HG03442 (cell line): ENCODE results near the gene ZNF19.

Source experiments
- ATAC-seq: cut with Tn5 transposase; IDR thresholded peaks from one replicate; pipeline ENCODE4 v1.9.1; 2021; ENCODE audit warnings: mild to moderate bottlenecking, moderate library complexity; ENCODE audit not compliant: unreplicated experiment

Gene ZNF19

GRCh38 chr16:71491054-71491453 is 1.9 kb upstream of the ZNF19 start:
- ATAC-seq, result no peak

- ATAC-seq, result no peak
Observed at GRCh38 chr16:71490361-71490760, 1.2 kb upstream of the ZNF19 start.

- ATAC-seq, result peak; percentile 86
Observed at GRCh38 chr16:71484006-71484893, 4.9 kb downstream of the ZNF19 start.

- no peak for ATAC-seq
Observed at GRCh38 chr16:71482569-71482968, 6.6 kb downstream of the ZNF19 start.

- no peak for ATAC-seq
Observed at GRCh38 chr16:71480956-71481355, 8.2 kb downstream of the ZNF19 start.

GRCh38 chr16:71479420-71479819 is 9.7 kb downstream of the ZNF19 start:
- no peak for ATAC-seq

GRCh38 chr16:71476457-71477124 is 12.5 kb downstream of the ZNF19 start:
- ATAC-seq, result no peak

GRCh38 chr16:71474864-71475263 is 14.3 kb downstream of the ZNF19 start:
- no peak for ATAC-seq

- ATAC-seq, result no peak
Observed at GRCh38 chr16:71473891-71474290, 15.2 kb downstream of the ZNF19 start.

GRCh38 chr16:71472931-71473330 is 16.2 kb downstream of the ZNF19 start:
- no peak for ATAC-seq

GRCh38 chr16:71472051-71472450 is 17.1 kb downstream of the ZNF19 start:
- ATAC-seq, result no peak

- ATAC-seq, result no peak
Observed at GRCh38 chr16:71467810-71468209, 21.3 kb downstream of the ZNF19 start.

GRCh38 chr16:71464231-71464630 is 24.9 kb downstream of the ZNF19 start:
- no peak for ATAC-seq

- ATAC-seq, result peak; percentile 95
Observed at GRCh38 chr16:71461686-71462648, 27.2 kb downstream of the ZNF19 start, which contains the start of gene ZNF23. ZNF23 (minus strand) TSS chr16:71462247; CDS start chr16:71456796, 5,451 bp downstream.

- no peak for ATAC-seq
Observed at GRCh38 chr16:71460941-71461340, 28.2 kb downstream of the ZNF19 start.

GRCh38 chr16:71460236-71460635 is 28.9 kb downstream of the ZNF19 start:
- no peak for ATAC-seq

- no peak for ATAC-seq
Observed at GRCh38 chr16:71459510-71459909, 29.6 kb downstream of the ZNF19 start.

- ATAC-seq, result no peak
Observed at GRCh38 chr16:71456801-71457200, 32.3 kb downstream of the ZNF19 start.

GRCh38 chr16:71453036-71453435 is 36.1 kb downstream of the ZNF19 start:
- no peak for ATAC-seq

GRCh38 chr16:71449020-71449419 is 40.1 kb downstream of the ZNF19 start:
- no peak for ATAC-seq

- ATAC-seq, result no peak
Observed at GRCh38 chr16:71448274-71448866, 40.8 kb downstream of the ZNF19 start.
